Neural progenitor cell (in vitro differentiated cells): ENCODE results near the gene TMEM45A. TPM values are rescaled to one million over a fixed set of nuclear protein-coding genes. Genes with fewer than 3 reads are reported as not detected.

Experiments
- DNase-seq: peaks from one replicate; pipeline ENCODE4 v3.0.0-alpha.2; 2016; ENCODE audit warnings: low spot score
- H2AFZ ChIP-seq: fragments of 200-600 bp; sonication (generic); replicated peaks from 2 replicates; pipeline ENCODE4 v1.6.1; 2016; ENCODE audit warnings: antibody characterized with exemption
- H3F3A ChIP-seq: fragments of 200-600 bp; sonication (generic); 2 replicates; pipeline ENCODE4 v1.6.1; 2016; ENCODE audit warnings: antibody characterized with exemption, low read depth
- H3K27ac ChIP-seq: fragments of 200-600 bp; sonication (generic); 2 replicates; pipeline ENCODE4 v1.5.1; 2016; ENCODE audit warnings: mild to moderate bottlenecking
- H3K27me3 ChIP-seq: fragments of 200-600 bp; sonication (generic); 2 replicates; pipeline ENCODE4 v1.6.1; 2016; ENCODE audit warnings: mild to moderate bottlenecking, moderate library complexity
- H3K36me3 ChIP-seq: fragments of 200-600 bp; sonication (generic); 2 replicates; pipeline ENCODE4 v1.5.1; 2016
- H3K4me1 ChIP-seq: fragments of 200-600 bp; sonication (generic); 2 replicates; pipeline ENCODE4 v1.6.1; 2016; ENCODE audit warnings: mixed run types
- H3K4me2 ChIP-seq: fragments of 200-600 bp; sonication (generic); 2 replicates; pipeline ENCODE4 v1.6.1; 2016
- H3K4me3 ChIP-seq: fragments of 200-600 bp; sonication (generic); 2 replicates; pipeline ENCODE4 v1.5.1; 2016
- H3K79me2 ChIP-seq: fragments of 200-600 bp; sonication (generic); 2 replicates; pipeline ENCODE4 v1.6.1; 2016; ENCODE audit warnings: low read depth
- H3K9ac ChIP-seq: fragments of 200-600 bp; sonication (generic); 2 replicates; pipeline ENCODE4 v1.6.1; 2016
- H3K9me3 ChIP-seq: fragments of 200-600 bp; sonication (generic); 2 replicates; pipeline ENCODE4 v1.5.1; 2016; ENCODE audit warnings: low read depth
- H4K20me1 ChIP-seq: fragments of 200-600 bp; sonication (generic); 2 replicates; pipeline ENCODE4 v1.6.1; 2016; ENCODE audit warnings: low read depth
- H3K27ac Mint-ChIP-seq: 3 replicates; pipeline ENCODE4 v1.8.0; 2021; ENCODE audit warnings: mixed read lengths
- H3K27me3 Mint-ChIP-seq: 2 replicates; pipeline ENCODE4 v1.8.0; 2022; ENCODE audit warnings: low read depth, mild to moderate bottlenecking, inconsistent platforms, moderate library complexity, mixed read lengths; ENCODE audit not compliant: insufficient read depth
- H3K36me3 Mint-ChIP-seq: 3 replicates; pipeline ENCODE4 v1.8.0; 2021; ENCODE audit warnings: mixed read lengths
- H3K4me1 Mint-ChIP-seq: 3 replicates; pipeline ENCODE4 v1.8.0; 2021; ENCODE audit warnings: mixed read lengths
- H3K4me3 Mint-ChIP-seq: 3 replicates; pipeline ENCODE4 v1.8.0; 2021; ENCODE audit warnings: mild to moderate bottlenecking, moderate library complexity, mixed read lengths
- H3K9me3 Mint-ChIP-seq: 3 replicates; pipeline ENCODE4 v1.8.0; 2020; ENCODE audit warnings: mixed read lengths
- EZH2 ChIP-seq: fragments of 200-600 bp; sonication (generic); IDR thresholded peaks from 2 replicates; pipeline ENCODE4 v1.6.1; 2017; ENCODE audit warnings: antibody characterized with exemption, mild to moderate bottlenecking, moderate library complexity
- EZH2phosphoT487 ChIP-seq: fragments of 200-600 bp; sonication (generic); IDR thresholded peaks from 2 replicates; pipeline ENCODE4 v1.6.1; 2017; ENCODE audit warnings: antibody characterized with exemption
- total RNA-seq: library from RNA; depleted of rRNA; stranded (reverse); fragments of >200 nt; gene quantifications from 2 replicates; pipeline ENCODE4 v1.2.3, GENCODE V29; 2015; ENCODE audit warnings: low replicate concordance
- TF ChIP-seq, protein P1 (sequence below): fragments of 200-600 bp; sonication (generic); IDR thresholded peaks from 2 replicates; pipeline ENCODE4 v1.5.1; 2017; ENCODE audit warnings: antibody characterized with exemption, mild to moderate bottlenecking

TMEM45A gene
- total RNA-seq, 1 donor from 2014 or later, result 82.7 TPM

DNA sequence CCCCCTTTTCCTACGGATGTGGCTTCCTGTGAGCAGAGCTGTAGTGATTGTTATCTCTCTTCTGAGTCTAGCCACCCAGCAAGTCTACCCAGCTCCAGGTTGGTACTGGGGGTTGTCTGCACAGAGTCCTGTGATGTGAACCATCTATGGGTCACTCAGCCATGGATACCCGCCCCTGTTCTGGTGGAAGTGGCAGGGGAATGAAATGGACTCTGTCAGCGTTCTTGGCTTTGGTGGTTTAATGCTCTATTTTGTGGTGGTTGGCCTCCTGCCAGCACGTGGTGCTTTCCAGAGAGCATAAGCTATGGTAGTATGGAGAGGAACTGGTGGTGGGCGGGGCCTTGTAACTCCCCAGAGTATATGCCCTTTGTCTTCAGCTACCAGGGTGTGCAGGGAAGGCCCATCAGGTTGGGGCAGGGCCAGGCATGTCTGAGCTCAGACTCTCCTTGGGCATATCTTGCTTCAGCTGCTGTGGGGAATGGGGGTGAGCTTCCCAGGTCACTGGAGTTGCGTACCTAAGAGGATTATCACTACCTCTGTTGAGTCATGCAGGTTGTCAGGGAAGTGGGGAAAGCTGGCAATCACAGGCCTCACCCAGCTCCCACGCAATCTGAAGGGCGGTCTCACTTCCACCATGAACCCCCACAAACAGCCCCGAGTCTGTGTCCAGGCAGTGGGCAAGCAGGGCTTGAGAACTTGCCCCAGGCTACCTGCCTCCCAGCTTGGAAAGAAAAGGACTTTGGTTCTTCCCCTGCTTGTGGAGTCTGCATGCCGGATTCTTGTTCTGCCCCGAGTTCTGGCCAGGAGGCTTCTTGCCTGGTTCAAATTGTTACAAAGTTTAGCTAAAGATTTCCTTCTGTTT lies 108.0 kb downstream of the TMEM45A start:
- Histone ChIP-seq H3K79me2 (no peaks in the 10 kb centered on the region), H3K4me2 (no peak overlapping the region), H3K27ac (no peak overlapping the region), H3K36me3 (no peaks in the 10 kb centered on the region), H3K27me3 (no peaks in the 10 kb centered on the region), H3K9ac (no peak overlapping the region), H3K4me3 (no peak overlapping the region), H3F3A (peaks cover 6% of the 10 kb centered on the region), H4K20me1 (no peaks in the 10 kb centered on the region), H3K9me3 (no peaks in the 10 kb centered on the region), H3K4me1 (no peaks in the 10 kb centered on the region), H2AFZ (no peak overlapping the region)
- Mint-ChIP-seq H3K36me3 (no peaks in the 10 kb centered on the region), H3K4me3 (no peak overlapping the region), H3K4me1 (no peaks in the 10 kb centered on the region), H3K9me3 (peaks cover 3% of the 10 kb centered on the region), H3K27ac (no peak overlapping the region), H3K27me3 (peaks cover 3% of the 10 kb centered on the region)
- TF ChIP-seq, protein P1, sequence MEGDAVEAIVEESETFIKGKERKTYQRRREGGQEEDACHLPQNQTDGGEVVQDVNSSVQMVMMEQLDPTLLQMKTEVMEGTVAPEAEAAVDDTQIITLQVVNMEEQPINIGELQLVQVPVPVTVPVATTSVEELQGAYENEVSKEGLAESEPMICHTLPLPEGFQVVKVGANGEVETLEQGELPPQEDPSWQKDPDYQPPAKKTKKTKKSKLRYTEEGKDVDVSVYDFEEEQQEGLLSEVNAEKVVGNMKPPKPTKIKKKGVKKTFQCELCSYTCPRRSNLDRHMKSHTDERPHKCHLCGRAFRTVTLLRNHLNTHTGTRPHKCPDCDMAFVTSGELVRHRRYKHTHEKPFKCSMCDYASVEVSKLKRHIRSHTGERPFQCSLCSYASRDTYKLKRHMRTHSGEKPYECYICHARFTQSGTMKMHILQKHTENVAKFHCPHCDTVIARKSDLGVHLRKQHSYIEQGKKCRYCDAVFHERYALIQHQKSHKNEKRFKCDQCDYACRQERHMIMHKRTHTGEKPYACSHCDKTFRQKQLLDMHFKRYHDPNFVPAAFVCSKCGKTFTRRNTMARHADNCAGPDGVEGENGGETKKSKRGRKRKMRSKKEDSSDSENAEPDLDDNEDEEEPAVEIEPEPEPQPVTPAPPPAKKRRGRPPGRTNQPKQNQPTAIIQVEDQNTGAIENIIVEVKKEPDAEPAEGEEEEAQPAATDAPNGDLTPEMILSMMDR, result no peak
- TF ChIP-seq EZH2 (no peak), EZH2phosphoT487 (no peak)
- no peak for DNase-seq

DNA sequence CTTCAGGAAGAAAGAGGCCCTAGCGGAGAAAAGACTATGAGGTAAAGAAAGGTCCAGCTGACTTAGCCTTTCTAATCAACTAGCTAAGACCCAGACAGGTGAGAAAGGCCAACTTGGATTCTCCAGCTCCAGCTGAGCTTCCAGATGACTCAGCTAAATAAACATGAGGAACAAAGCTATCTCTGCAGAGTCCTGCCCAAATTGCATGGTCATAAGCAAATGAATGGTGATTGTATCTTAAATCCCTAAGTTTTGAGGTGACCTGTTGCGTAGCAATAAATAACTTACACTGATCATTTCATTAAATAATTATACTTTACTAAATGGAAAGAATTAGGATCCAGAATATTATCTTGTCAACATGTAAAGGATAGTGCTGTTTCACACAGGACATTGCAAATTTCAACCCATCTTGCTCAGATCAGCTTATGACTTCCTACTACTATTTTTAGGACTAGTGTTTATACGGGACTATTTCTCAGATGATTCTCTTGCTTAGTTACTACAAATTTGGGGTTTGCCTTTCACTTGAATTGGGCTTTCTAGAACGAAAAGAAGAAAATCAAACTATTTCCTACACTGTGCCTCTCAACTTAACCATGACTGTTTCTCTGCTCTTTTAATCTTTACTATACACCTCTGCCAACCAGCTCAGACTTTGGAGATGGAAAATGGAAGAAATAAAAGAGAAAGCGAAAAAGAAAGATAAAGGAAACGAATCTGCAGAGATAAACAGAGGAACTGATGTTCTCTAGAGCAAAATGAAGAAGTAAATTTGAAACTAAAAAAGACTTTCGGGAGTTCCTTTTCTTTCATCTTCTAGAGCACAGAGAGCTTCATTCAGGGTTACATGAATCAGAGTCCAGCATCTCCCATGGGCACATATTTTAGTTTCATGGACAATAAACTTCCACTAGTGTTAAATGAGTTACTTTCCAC lies 110.4 kb downstream of the TMEM45A start:
- TF ChIP-seq EZH2 (no peak), EZH2phosphoT487 (no peak)
- TF ChIP-seq, protein P1, result no peak
- Mint-ChIP-seq H3K36me3 (no peaks in the 10 kb centered on the region), H3K27me3 (peaks cover 3% of the 10 kb centered on the region), H3K9me3 (peaks cover 3% of the 10 kb centered on the region), H3K4me3 (no peak overlapping the region), H3K27ac (no peak overlapping the region), H3K4me1 (no peaks in the 10 kb centered on the region)
- Histone ChIP-seq H3K27me3 (no peaks in the 10 kb centered on the region), H3K4me1 (no peaks in the 10 kb centered on the region), H3F3A (peaks cover 6% of the 10 kb centered on the region), H3K27ac (no peak overlapping the region), H4K20me1 (no peaks in the 10 kb centered on the region), H3K9ac (no peak overlapping the region), H3K79me2 (no peaks in the 10 kb centered on the region), H3K4me3 (no peak overlapping the region), H2AFZ (peak overlapping the region; percentile 83), H3K9me3 (no peaks in the 10 kb centered on the region), H3K4me2 (no peak overlapping the region), H3K36me3 (no peaks in the 10 kb centered on the region)
- no peak for DNase-seq

DNA sequence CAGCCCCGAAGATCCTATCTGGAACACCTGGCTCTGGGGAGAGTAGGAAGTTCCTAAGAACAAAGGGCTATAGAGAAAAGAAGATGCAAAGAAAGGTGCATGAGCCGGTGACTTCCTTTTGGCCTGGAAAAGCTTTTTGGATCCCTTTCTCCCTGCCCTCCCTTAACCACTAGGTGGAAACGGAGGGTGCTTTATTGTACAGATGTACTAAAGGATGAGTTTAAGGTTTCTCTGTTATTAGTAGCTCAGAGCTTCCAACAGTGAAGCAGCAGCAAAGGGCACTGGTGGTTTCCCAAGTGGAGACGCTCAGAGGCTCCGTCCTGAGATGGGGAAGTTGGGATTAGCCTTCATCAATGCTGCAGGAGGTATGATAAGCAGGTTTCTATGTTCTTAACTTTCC lies 111.0 kb downstream of the TMEM45A start:
- Histone ChIP-seq H2AFZ (peak overlapping the region; percentile 83), H3K27ac (no peak overlapping the region), H3K4me2 (no peak overlapping the region), H3K27me3 (no peaks in the 10 kb centered on the region), H3K9me3 (no peaks in the 10 kb centered on the region), H3K4me3 (no peak overlapping the region), H3K9ac (no peak overlapping the region), H3K36me3 (no peaks in the 10 kb centered on the region), H3K4me1 (no peaks in the 10 kb centered on the region), H3K79me2 (no peaks in the 10 kb centered on the region), H4K20me1 (no peaks in the 10 kb centered on the region), H3F3A (peaks cover 6% of the 10 kb centered on the region)
- Mint-ChIP-seq H3K4me3 (no peak overlapping the region), H3K9me3 (peaks cover 3% of the 10 kb centered on the region), H3K27me3 (peaks cover 3% of the 10 kb centered on the region), H3K27ac (no peak overlapping the region), H3K36me3 (no peaks in the 10 kb centered on the region), H3K4me1 (no peaks in the 10 kb centered on the region)
- peak; percentile 43 for DNase-seq
- no peak for TF ChIP-seq EZH2phosphoT487
- TF ChIP-seq, protein P1, result peak; percentile 53
